H1 (cell line): ENCODE results near the gene GALNT9. TPM values are rescaled to one million over a fixed set of nuclear protein-coding genes. Genes with fewer than 3 reads are reported as not detected.

Experiments used
- CTCF ChIA-PET: fragments of 300-600 bp; sonication (Branson Sonifier 250); formaldehyde crosslinking; loops from one replicate; lab custom pipeline; 2021; ENCODE audit not compliant: partially characterized antibody; lab: Charles Lee
- POLR2A ChIA-PET: fragments of 300-600 bp; sonication (Branson Sonifier 250); formaldehyde crosslinking; loops from one replicate; lab custom pipeline; 2021; ENCODE audit warnings: inconsistent platforms; ENCODE audit not compliant: partially characterized antibody; lab: Charles Lee
- DNase-seq, 2 experiments: peaks; one replicate each; pipeline versions ENCODE4 v3.0.0 to v3.0.0-alpha.2; 2010 to 2022; ENCODE audit warnings: low spot score in 2 of 2, low read depth in 1 of 2, mixed read lengths in 1 of 2
- FAIRE-seq: peaks from 2 replicates; lab custom pipeline; 2011; peaks lifted over from hg19 to GRCh38; lab: Jason Lieb, UNC
- H2AFZ ChIP-seq: 2 replicates; pipeline ENCODE4 v1.8.1; 2012; ENCODE audit warnings: low read length, inconsistent platforms
- H2AK5ac ChIP-seq: 2 replicates; pipeline ENCODE4 v1.6.1; 2013; ENCODE audit warnings: low read depth, low read length
- H2BK120ac ChIP-seq: replicated peaks from 2 replicates; pipeline ENCODE3; 2013; ENCODE audit warnings: low read depth, low read length, inconsistent platforms
- H2BK12ac ChIP-seq: 2 replicates; pipeline ENCODE4 v1.6.1; 2013; ENCODE audit warnings: low read depth, low read length
- H2BK15ac ChIP-seq: 2 replicates; pipeline ENCODE4 v1.6.1; 2013; ENCODE audit warnings: low read length
- H2BK20ac ChIP-seq: 2 replicates; pipeline ENCODE4 v1.6.1; 2013; ENCODE audit warnings: low read length
- H2BK5ac ChIP-seq: 2 replicates; pipeline ENCODE4 v1.6.1; 2013; ENCODE audit warnings: low read depth, low read length
- H3K14ac ChIP-seq: 2 replicates; pipeline ENCODE4 v1.6.1; 2013; ENCODE audit warnings: inconsistent platforms; ENCODE audit not compliant: insufficient read length
- H3K18ac ChIP-seq: 2 replicates; pipeline ENCODE4 v1.6.1; 2013; ENCODE audit warnings: low read length; ENCODE audit errors: extremely low read depth
- H3K23ac ChIP-seq: 2 replicates; pipeline ENCODE4 v1.6.1; 2013; ENCODE audit warnings: inconsistent platforms; ENCODE audit not compliant: insufficient read length
- H3K23me2 ChIP-seq: 2 replicates; pipeline ENCODE4 v1.6.1; 2013; ENCODE audit warnings: low read depth, low read length
- H3K27ac ChIP-seq: 2 replicates; pipeline ENCODE4 v1.6.1; 2011; ENCODE audit warnings: low read depth, low read length, inconsistent platforms
- H3K27me3 ChIP-seq, 4 experiments: replicated peaks in 1 of 4; 1 replicate in 1 of 4; 2 replicates in 3 of 4; pipeline versions ENCODE4 v1.6.1 to v1.8.1; 2011 to 2013; ENCODE audit warnings: low read length in 3 of 4, mild to moderate bottlenecking in 3 of 4, inconsistent platforms in 2 of 4, mixed read lengths in 2 of 4, moderate library complexity in 1 of 4; ENCODE audit not compliant: control insufficient read depth in 3 of 4, insufficient read depth in 3 of 4; ENCODE audit errors: extremely low read depth in 1 of 4
- H3K36me3 ChIP-seq, 4 experiments: 2 replicates each; pipeline versions ENCODE4 v1.6.1 to v1.8.1; 2011 to 2013; ENCODE audit warnings: mild to moderate bottlenecking in 4 of 4, low read length in 3 of 4, moderate library complexity in 2 of 4, control low read depth in 1 of 4, inconsistent platforms in 1 of 4; ENCODE audit not compliant: insufficient read depth in 4 of 4, control insufficient read depth in 2 of 4
- H3K4ac ChIP-seq: replicated peaks from 2 replicates; pipeline ENCODE3; 2013; ENCODE audit warnings: low read length, low read depth, mixed read lengths, inconsistent platforms; ENCODE audit not compliant: insufficient read length
- H3K4me1 ChIP-seq, 4 experiments: replicated peaks in 1 of 4; 1 replicate in 1 of 4; 2 replicates in 3 of 4; pipeline versions ENCODE4 v1.6.1 to v1.8.1; 2011 to 2013; ENCODE audit warnings: low read length in 3 of 4, inconsistent platforms in 2 of 4, mixed read lengths in 1 of 4; ENCODE audit not compliant: insufficient read depth in 4 of 4, control insufficient read depth in 3 of 4
- H3K4me2 ChIP-seq, 2 experiments: 2 replicates each; pipeline versions ENCODE4 v1.6.1 to v1.8.1; 2011 to 2013; ENCODE audit warnings: low read depth in 2 of 2, low read length in 2 of 2, control low read depth in 1 of 2, inconsistent platforms in 1 of 2, mild to moderate bottlenecking in 1 of 2; ENCODE audit not compliant: insufficient read depth in 1 of 2
- H3K4me3 ChIP-seq, 4 experiments: fragments of 200-600, 300-600 bp in 1 of 4; sonication (generic), shearing (Covaris generic), sonication (Bioruptor Twin) in 1 of 4; 2 replicates each; pipeline versions ENCODE4 v1.5.1 to v1.8.1; 2011 to 2016; ENCODE audit warnings: low read length in 4 of 4, low read depth in 3 of 4, control low read depth in 2 of 4, inconsistent platforms in 2 of 4, mild to moderate bottlenecking in 2 of 4, mixed read lengths in 1 of 4, moderate library complexity in 1 of 4; ENCODE audit not compliant: insufficient read depth in 2 of 4; ENCODE audit errors: extremely low read depth in 1 of 4
- H3K56ac ChIP-seq: replicated peaks from 2 replicates; pipeline ENCODE3; 2013; ENCODE audit warnings: low read depth, mild to moderate bottlenecking, mixed read lengths, low read length, inconsistent platforms; ENCODE audit not compliant: insufficient read length
- H3K79me1 ChIP-seq: 2 replicates; pipeline ENCODE4 v1.6.1; 2013; ENCODE audit warnings: low read depth, low read length, control low read depth
- H3K79me2 ChIP-seq, 2 experiments: 2 replicates each; pipeline versions ENCODE4 v1.6.1 to v1.8.1; 2012 to 2013; ENCODE audit warnings: low read length in 2 of 2, mild to moderate bottlenecking in 2 of 2, inconsistent platforms in 1 of 2; ENCODE audit not compliant: insufficient read depth in 2 of 2, control insufficient read depth in 1 of 2
- H3K9ac ChIP-seq, 4 experiments: replicated peaks in 1 of 4; 1 replicate in 1 of 4; 2 replicates in 3 of 4; pipeline versions ENCODE4 v1.6.1 to v1.8.1; 2011 to 2013; ENCODE audit warnings: low read depth in 3 of 4, low read length in 3 of 4, control low read depth in 2 of 4, mild to moderate bottlenecking in 2 of 4, moderate library complexity in 2 of 4, inconsistent platforms in 1 of 4; ENCODE audit errors: extremely low read depth in 1 of 4
- H3K9me3 ChIP-seq, 2 experiments: 2 replicates each; pipeline versions ENCODE4 v1.6.1 to v1.8.1; 2012 to 2013; ENCODE audit warnings: mild to moderate bottlenecking in 2 of 2, moderate library complexity in 2 of 2, control low read depth in 1 of 2, inconsistent platforms in 1 of 2, low read depth in 1 of 2, low read length in 1 of 2, mixed read lengths in 1 of 2; ENCODE audit not compliant: insufficient read depth in 2 of 2
- H4K20me1 ChIP-seq, 2 experiments: replicated peaks in 1 of 2; 2 replicates each; pipeline versions ENCODE3 to v1.8.1; 2011 to 2013; ENCODE audit warnings: inconsistent platforms in 2 of 2, low read length in 2 of 2, mild to moderate bottlenecking in 1 of 2; ENCODE audit not compliant: insufficient read depth in 2 of 2, control insufficient read depth in 1 of 2
- H4K5ac ChIP-seq: 2 replicates; pipeline ENCODE4 v1.6.1; 2013; ENCODE audit warnings: low read length, low read depth, mixed read lengths, inconsistent platforms; ENCODE audit not compliant: insufficient read length
- H4K8ac ChIP-seq: 2 replicates; pipeline ENCODE4 v1.8.0; 2013; ENCODE audit warnings: mild to moderate bottlenecking, moderate library complexity, low read length, inconsistent platforms; ENCODE audit not compliant: insufficient read depth; ENCODE audit errors: extremely low read depth
- H4K91ac ChIP-seq: replicated peaks from 2 replicates; pipeline ENCODE3; 2013; ENCODE audit warnings: low read length, mixed read lengths, inconsistent platforms; ENCODE audit not compliant: insufficient read length
- CEBPB ChIP-seq: IDR thresholded peaks from 2 replicates; pipeline ENCODE4 v1.6.1; 2012; ENCODE audit warnings: low read depth, low read length
- NANOG ChIP-seq: IDR thresholded peaks from 2 replicates; pipeline ENCODE4 v1.6.1; 2011; ENCODE audit warnings: low read length, low read depth, mild to moderate bottlenecking, inconsistent platforms; ENCODE audit not compliant: insufficient read depth, poor library complexity, severe bottlenecking
- WGBS, 2 experiments: shearing (Covaris generic) in 1 of 2; methylation state at CpG; one replicate each; pipeline versions ENCODE4 v1.1.6 to v1.1.7; 2013 to 2015; ENCODE audit warnings: low lambda C conversion rate in 2 of 2, mixed read lengths in 2 of 2, inconsistent platforms in 1 of 2, low coverage in 1 of 2, missing lambda C conversion rate in 1 of 2; ENCODE audit not compliant: insufficient replicate concordance in 2 of 2, insufficient coverage in 1 of 2, insufficient read length in 1 of 2; ENCODE audit errors: extremely low coverage in 1 of 2, missing lambda C conversion rate in 1 of 2; 5-methylcytosine and 5-hydroxymethylcytosine counted together
- polyA plus RNA-seq, 7 experiments: library from polyadenylated mRNA; depleted of rRNA in 3 of 7; stranded (reverse) in 5 of 7; unstranded in 2 of 7; fragments of >200 nt in 5 of 7; fragments of 200-250 nt in 2 of 7; gene quantifications; 1 replicate in 5 of 7; 2 replicates in 1 of 7; 4 replicates in 1 of 7; pipeline versions ENCODE4 v1.2.1 to v1.2.3, GENCODE V29; 2011 to 2013; ENCODE audit warnings: missing spikeins in 2 of 7, mixed read lengths in 2 of 7
- total RNA-seq: library from RNA; stranded (reverse); fragmentation: NEBNext Ultra II Directional; extraction: Animal tissue kit (Norgen Biotek cat#: 25700); gene quantifications from 2 replicates; pipeline ENCODE4 v1.2.1, GENCODE V29; 2021

Gene GALNT9
- total and polyA plus RNA-seq, 2 of the 8 experiments (the other 6 are each of a cell fraction or from before 2014, with no cell fraction given) = 2.0 to 3.6 TPM

- Histone ChIP-seq H4K20me1 (peaks cover 0 to 6% of the 10 kb centered on the region in 2 experiments), H3K23ac (no peak overlapping the region), H2BK20ac (no peak overlapping the region), H3K4me2 (no peak overlapping the region), H4K5ac (no peak overlapping the region), H3K4ac (no peak overlapping the region), H3K56ac (no peak overlapping the region), H2BK120ac (no peak overlapping the region), H2BK5ac (no peak overlapping the region), H3K9ac (no peak overlapping the region), H2AK5ac (no peak overlapping the region), H3K79me2 (no peaks in the 10 kb centered on the region), H2AFZ (no peak overlapping the region), H2BK12ac (no peak overlapping the region), H2BK15ac (no peak overlapping the region), H3K27me3 (peaks cover 0 to 14% (median 6%) of the 10 kb centered on the region in 4 experiments; a peak in 4 of 7 replicates), H3K9me3 (no peaks in the 10 kb centered on the region), H3K79me1 (peaks cover 3% of the 10 kb centered on the region), H3K14ac (no peak overlapping the region), H4K8ac (peak overlapping the region; percentile 76; the same call in 1 of the 2 replicates), H3K4me3 (no peak overlapping the region), H3K23me2 (peaks cover 6% of the 10 kb centered on the region), H4K91ac (no peak overlapping the region), H3K18ac (no peak overlapping the region), H3K36me3 (no peaks in the 10 kb centered on the region; a peak in 1 of 8 replicates), H3K4me1 (peaks cover 0 to 16% (median 12%) of the 10 kb centered on the region in 4 experiments; a peak in 6 of 7 replicates), H3K27ac (no peak overlapping the region)
- DNase-seq = no peak
- POLR2A ChIA-PET = no interaction called here
- CTCF ChIA-PET = interaction anchor here (1.6 to 2.6 kb wide), 2 partner anchors 15 to 102 kb away, joined by 6 to 7 read pairs; no protein-coding TSS in a partner anchor
- WGBS, 2 experiments = 91% methylated on average over 34 of the region's 41 CpGs; no CpG with 5 or more reads in 1 of the 2 experiments
- no peak for FAIRE-seq
- TF ChIP-seq CEBPB (no peak), NANOG (no peak)
Measured at GRCh38 chr12:132270969-132271754, 58.2 kb downstream of the GALNT9 start.
